GM23338 (cell line): ENCODE results near the gene PMEL.

Source experiments
- CREB1 ChIP-seq: fragments of 250-450 bp; sonication (Bioruptor Pico); IDR thresholded peaks from 2 replicates; pipeline ENCODE4 v1.5.0; 2020; ENCODE audit warnings: low read depth, mild to moderate bottlenecking, moderate library complexity
- EZH2 ChIP-seq: fragments of 200-600 bp; sonication (generic); IDR thresholded peaks from one replicate; pipeline ENCODE4 v1.8.0; 2017; ENCODE audit warnings: antibody characterized with exemption, mild to moderate bottlenecking, low read depth; ENCODE audit not compliant: unreplicated experiment
- EZH2phosphoT487 ChIP-seq: fragments of 200-600 bp; sonication (generic); IDR thresholded peaks from one replicate; pipeline ENCODE4 v1.8.1; 2018; ENCODE audit warnings: antibody characterized with exemption; ENCODE audit not compliant: unreplicated experiment
- JUNB ChIP-seq: IDR thresholded peaks from one replicate; pipeline ENCODE4 v1.6.1; 2016; ENCODE audit warnings: antibody characterized with exemption; ENCODE audit not compliant: unreplicated experiment
- NANOG ChIP-seq: IDR thresholded peaks from 2 replicates; pipeline ENCODE4 v1.6.1; 2016; ENCODE audit warnings: antibody characterized with exemption, borderline replicate concordance
- POLR2AphosphoS5 ChIP-seq: IDR thresholded peaks from 2 replicates; pipeline ENCODE4 v1.6.1; 2016; ENCODE audit warnings: antibody characterized with exemption, low read depth
- STAT1 ChIP-seq: IDR thresholded peaks from one replicate; pipeline ENCODE4 v1.6.1; 2016; ENCODE audit warnings: antibody characterized with exemption; ENCODE audit not compliant: unreplicated experiment
- ZNF114 ChIP-seq: fragments of 250-450 bp; sonication (Bioruptor Pico); IDR thresholded peaks from 2 replicates; pipeline ENCODE4 v1.5.0; 2020; ENCODE audit warnings: mild to moderate bottlenecking, moderate library complexity
- ZNF331 ChIP-seq: fragments of 250-450 bp; sonication (Bioruptor Pico); IDR thresholded peaks from 2 replicates; pipeline ENCODE4 v1.5.0; 2020; ENCODE audit warnings: low read depth, mild to moderate bottlenecking, moderate library complexity
- TF ChIP-seq, protein P1 (sequence below), 2 experiments: fragments of 200-600 bp in 1 of 2; sonication (generic) in 1 of 2; conservative IDR thresholded peaks; 2 replicates each; pipeline versions ENCODE4 v1.5.1 to v1.6.1; 2016 to 2017; ENCODE audit warnings: antibody characterized with exemption in 2 of 2, low read depth in 2 of 2, mild to moderate bottlenecking in 2 of 2, moderate library complexity in 1 of 2
- TF ChIP-seq, protein P2 (sequence below): IDR thresholded peaks from one replicate; pipeline ENCODE4 v1.6.1; 2018; ENCODE audit warnings: antibody characterized with exemption; ENCODE audit not compliant: unreplicated experiment
- TF ChIP-seq, protein P3 (sequence below): IDR thresholded peaks from 2 replicates; pipeline ENCODE4 v1.6.1; 2016; ENCODE audit warnings: antibody characterized with exemption
- TF ChIP-seq, protein P4 (sequence below): fragments of 250-450 bp; sonication (Bioruptor Pico); IDR thresholded peaks from 2 replicates; pipeline ENCODE4 v1.5.0; 2020; ENCODE audit warnings: mild to moderate bottlenecking, moderate library complexity

DNA sequence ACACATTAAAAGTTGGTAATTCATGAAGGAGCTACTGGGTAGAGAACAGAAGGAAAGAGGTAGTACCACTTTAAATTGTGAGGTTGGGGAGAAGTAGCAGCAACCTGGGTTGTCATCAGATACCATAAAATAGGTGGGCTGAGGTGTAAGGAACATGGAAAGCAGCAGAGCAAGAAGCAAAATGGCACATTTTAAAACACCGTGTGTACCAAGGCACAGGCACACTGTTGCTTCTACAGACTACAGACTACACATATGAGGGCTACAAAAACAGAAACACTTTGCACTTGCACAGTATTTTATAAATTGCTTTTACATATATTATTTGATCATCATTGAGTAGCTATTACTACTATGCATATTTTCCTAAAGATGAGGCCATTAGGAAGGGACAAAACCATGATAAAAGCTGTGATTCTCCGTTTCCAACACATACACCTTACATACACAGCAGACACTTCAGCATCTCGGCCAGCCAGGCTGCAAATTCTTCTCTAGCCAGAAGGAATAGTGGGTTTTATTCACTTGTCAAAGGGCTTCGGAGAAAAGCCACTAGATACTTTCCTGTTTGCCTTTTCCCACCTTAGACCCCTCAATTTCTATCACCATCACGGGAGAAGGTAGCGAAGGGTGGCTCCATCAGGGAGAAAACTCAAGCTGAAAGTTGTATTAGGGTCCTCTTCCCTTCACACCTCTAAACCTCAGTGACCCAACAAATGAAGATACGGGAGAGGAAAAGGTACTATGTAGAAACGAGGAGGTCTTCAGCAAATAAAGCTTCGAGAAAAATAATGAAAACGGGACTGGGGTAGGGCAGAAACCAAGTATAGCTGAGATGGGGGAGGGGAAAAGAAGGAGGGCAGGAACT is 39.7 kb downstream of the PMEL start:
- TF ChIP-seq, protein P1, sequence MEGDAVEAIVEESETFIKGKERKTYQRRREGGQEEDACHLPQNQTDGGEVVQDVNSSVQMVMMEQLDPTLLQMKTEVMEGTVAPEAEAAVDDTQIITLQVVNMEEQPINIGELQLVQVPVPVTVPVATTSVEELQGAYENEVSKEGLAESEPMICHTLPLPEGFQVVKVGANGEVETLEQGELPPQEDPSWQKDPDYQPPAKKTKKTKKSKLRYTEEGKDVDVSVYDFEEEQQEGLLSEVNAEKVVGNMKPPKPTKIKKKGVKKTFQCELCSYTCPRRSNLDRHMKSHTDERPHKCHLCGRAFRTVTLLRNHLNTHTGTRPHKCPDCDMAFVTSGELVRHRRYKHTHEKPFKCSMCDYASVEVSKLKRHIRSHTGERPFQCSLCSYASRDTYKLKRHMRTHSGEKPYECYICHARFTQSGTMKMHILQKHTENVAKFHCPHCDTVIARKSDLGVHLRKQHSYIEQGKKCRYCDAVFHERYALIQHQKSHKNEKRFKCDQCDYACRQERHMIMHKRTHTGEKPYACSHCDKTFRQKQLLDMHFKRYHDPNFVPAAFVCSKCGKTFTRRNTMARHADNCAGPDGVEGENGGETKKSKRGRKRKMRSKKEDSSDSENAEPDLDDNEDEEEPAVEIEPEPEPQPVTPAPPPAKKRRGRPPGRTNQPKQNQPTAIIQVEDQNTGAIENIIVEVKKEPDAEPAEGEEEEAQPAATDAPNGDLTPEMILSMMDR (conservative IDR thresholded peaks at IDR 0.05; ENCODE audit: low read depth in 2 of 2) = no peak
- TF ChIP-seq EZH2 (no peak), EZH2phosphoT487 (no peak), POLR2AphosphoS5 (no peak), CREB1 (CRISPR knock-in tag) (no peak), JUNB (no peak), NANOG (no peak), STAT1 (no peak), ZNF114 (no peak), ZNF331 (CRISPR knock-in tag) (no peak)
- TF ChIP-seq, protein P2, sequence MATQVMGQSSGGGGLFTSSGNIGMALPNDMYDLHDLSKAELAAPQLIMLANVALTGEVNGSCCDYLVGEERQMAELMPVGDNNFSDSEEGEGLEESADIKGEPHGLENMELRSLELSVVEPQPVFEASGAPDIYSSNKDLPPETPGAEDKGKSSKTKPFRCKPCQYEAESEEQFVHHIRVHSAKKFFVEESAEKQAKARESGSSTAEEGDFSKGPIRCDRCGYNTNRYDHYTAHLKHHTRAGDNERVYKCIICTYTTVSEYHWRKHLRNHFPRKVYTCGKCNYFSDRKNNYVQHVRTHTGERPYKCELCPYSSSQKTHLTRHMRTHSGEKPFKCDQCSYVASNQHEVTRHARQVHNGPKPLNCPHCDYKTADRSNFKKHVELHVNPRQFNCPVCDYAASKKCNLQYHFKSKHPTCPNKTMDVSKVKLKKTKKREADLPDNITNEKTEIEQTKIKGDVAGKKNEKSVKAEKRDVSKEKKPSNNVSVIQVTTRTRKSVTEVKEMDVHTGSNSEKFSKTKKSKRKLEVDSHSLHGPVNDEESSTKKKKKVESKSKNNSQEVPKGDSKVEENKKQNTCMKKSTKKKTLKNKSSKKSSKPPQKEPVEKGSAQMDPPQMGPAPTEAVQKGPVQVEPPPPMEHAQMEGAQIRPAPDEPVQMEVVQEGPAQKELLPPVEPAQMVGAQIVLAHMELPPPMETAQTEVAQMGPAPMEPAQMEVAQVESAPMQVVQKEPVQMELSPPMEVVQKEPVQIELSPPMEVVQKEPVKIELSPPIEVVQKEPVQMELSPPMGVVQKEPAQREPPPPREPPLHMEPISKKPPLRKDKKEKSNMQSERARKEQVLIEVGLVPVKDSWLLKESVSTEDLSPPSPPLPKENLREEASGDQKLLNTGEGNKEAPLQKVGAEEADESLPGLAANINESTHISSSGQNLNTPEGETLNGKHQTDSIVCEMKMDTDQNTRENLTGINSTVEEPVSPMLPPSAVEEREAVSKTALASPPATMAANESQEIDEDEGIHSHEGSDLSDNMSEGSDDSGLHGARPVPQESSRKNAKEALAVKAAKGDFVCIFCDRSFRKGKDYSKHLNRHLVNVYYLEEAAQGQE = no peak
- TF ChIP-seq, protein P3, sequence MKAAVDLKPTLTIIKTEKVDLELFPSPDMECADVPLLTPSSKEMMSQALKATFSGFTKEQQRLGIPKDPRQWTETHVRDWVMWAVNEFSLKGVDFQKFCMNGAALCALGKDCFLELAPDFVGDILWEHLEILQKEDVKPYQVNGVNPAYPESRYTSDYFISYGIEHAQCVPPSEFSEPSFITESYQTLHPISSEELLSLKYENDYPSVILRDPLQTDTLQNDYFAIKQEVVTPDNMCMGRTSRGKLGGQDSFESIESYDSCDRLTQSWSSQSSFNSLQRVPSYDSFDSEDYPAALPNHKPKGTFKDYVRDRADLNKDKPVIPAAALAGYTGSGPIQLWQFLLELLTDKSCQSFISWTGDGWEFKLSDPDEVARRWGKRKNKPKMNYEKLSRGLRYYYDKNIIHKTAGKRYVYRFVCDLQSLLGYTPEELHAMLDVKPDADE = no peak
- TF ChIP-seq, protein P4, sequence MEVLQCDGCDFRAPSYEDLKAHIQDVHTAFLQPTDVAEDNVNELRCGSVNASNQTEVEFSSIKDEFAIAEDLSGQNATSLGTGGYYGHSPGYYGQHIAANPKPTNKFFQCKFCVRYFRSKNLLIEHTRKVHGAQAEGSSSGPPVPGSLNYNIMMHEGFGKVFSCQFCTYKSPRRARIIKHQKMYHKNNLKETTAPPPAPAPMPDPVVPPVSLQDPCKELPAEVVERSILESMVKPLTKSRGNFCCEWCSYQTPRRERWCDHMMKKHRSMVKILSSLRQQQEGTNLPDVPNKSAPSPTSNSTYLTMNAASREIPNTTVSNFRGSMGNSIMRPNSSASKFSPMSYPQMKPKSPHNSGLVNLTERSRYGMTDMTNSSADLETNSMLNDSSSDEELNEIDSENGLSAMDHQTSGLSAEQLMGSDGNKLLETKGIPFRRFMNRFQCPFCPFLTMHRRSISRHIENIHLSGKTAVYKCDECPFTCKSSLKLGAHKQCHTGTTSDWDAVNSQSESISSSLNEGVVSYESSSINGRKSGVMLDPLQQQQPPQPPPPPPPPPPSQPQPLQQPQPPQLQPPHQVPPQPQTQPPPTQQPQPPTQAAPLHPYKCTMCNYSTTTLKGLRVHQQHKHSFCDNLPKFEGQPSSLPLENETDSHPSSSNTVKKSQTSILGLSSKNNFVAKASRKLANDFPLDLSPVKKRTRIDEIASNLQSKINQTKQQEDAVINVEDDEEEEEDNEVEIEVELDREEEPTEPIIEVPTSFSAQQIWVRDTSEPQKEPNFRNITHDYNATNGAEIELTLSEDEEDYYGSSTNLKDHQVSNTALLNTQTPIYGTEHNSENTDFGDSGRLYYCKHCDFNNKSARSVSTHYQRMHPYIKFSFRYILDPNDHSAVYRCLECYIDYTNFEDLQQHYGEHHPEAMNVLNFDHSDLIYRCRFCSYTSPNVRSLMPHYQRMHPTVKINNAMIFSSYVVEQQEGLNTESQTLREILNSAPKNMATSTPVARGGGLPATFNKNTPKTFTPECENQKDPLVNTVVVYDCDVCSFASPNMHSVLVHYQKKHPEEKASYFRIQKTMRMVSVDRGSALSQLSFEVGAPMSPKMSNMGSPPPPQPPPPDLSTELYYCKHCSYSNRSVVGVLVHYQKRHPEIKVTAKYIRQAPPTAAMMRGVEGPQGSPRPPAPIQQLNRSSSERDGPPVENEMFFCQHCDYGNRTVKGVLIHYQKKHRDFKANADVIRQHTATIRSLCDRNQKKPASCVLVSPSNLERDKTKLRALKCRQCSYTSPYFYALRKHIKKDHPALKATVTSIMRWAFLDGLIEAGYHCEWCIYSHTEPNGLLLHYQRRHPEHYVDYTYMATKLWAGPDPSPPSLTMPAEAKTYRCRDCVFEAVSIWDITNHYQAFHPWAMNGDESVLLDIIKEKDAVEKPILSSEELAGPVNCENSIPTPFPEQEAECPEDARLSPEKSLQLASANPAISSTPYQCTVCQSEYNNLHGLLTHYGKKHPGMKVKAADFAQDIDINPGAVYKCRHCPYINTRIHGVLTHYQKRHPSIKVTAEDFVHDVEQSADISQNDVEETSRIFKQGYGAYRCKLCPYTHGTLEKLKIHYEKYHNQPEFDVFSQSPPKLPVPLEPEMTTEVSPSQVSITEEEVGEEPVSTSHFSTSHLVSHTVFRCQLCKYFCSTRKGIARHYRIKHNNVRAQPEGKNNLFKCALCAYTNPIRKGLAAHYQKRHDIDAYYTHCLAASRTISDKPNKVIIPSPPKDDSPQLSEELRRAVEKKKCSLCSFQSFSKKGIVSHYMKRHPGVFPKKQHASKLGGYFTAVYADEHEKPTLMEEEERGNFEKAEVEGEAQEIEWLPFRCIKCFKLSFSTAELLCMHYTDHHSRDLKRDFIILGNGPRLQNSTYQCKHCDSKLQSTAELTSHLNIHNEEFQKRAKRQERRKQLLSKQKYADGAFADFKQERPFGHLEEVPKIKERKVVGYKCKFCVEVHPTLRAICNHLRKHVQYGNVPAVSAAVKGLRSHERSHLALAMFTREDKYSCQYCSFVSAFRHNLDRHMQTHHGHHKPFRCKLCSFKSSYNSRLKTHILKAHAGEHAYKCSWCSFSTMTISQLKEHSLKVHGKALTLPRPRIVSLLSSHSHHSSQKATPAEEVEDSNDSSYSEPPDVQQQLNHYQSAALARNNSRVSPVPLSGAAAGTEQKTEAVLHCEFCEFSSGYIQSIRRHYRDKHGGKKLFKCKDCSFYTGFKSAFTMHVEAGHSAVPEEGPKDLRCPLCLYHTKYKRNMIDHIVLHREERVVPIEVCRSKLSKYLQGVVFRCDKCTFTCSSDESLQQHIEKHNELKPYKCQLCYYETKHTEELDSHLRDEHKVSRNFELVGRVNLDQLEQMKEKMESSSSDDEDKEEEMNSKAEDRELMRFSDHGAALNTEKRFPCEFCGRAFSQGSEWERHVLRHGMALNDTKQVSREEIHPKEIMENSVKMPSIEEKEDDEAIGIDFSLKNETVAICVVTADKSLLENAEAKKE (CRISPR knock-in tag) = no peak
